NOMO-1 treated with dmso at 0.1 percent for 144 hours (cell line): ENCODE measurements around the gene OR2F2.

Experiments used
- DNase-seq: peaks from one replicate; lab custom pipeline; 2025; ENCODE audit not compliant: unreplicated experiment; lab: John Stamatoyannopoulos, UW

OR2F2 gene

GRCh38 chr7:143913945-143914615, 21.0 kb upstream of the OR2F2 start:
- DNase-seq = no peak

- DNase-seq = no peak
Observed at GRCh38 chr7:143914938-143915652, 19.9 kb upstream of the OR2F2 start.

GRCh38 chr7:143924851-143925250, 10.2 kb upstream of the OR2F2 start:
- no peak for DNase-seq

GRCh38 chr7:143929224-143929920, 5.7 kb upstream of the OR2F2 start:
- no peak for DNase-seq

GRCh38 chr7:143931739-143932138, 3.3 kb upstream of the OR2F2 start:
- no peak for DNase-seq

GRCh38 chr7:143936087-143937009, 1.3 kb downstream of the OR2F2 start:
- no peak for DNase-seq

- DNase-seq = no peak
Observed at GRCh38 chr7:143938379-143939243, 3.6 kb downstream of the OR2F2 start.

- DNase-seq = no peak
Observed at GRCh38 chr7:143945423-143945822, 10.4 kb downstream of the OR2F2 start.

- DNase-seq = no peak
Observed at GRCh38 chr7:143947111-143947510, 12.1 kb downstream of the OR2F2 start.

GRCh38 chr7:143948733-143949132, 13.7 kb downstream of the OR2F2 start:
- DNase-seq = no peak

GRCh38 chr7:143953421-143953820, 18.4 kb downstream of the OR2F2 start:
- DNase-seq = no peak

GRCh38 chr7:143954135-143954534, 19.1 kb downstream of the OR2F2 start:
- no peak for DNase-seq

- no peak for DNase-seq
Observed at GRCh38 chr7:143954544-143954943, 19.5 kb downstream of the OR2F2 start, which contains the start of gene OR2F1. Gene OR2F1, plus strand, starts transcription at chr7:143954844. Its CDS starts 5,127 bp downstream, at chr7:143959971.

- no peak for DNase-seq
Observed at GRCh38 chr7:143958781-143959180, 23.7 kb downstream of the OR2F2 start.

GRCh38 chr7:143960813-143961610, 26.0 kb downstream of the OR2F2 start:
- DNase-seq = no peak

- DNase-seq = no peak
Observed at GRCh38 chr7:143965280-143965679, 30.2 kb downstream of the OR2F2 start.

GRCh38 chr7:143967398-143967797, 32.4 kb downstream of the OR2F2 start:
- DNase-seq = no peak

- DNase-seq = no peak
Observed at GRCh38 chr7:143973870-143974416, 38.9 kb downstream of the OR2F2 start.

GRCh38 chr7:143974459-143974858, 39.4 kb downstream of the OR2F2 start:
- DNase-seq = no peak
